GM18909 (cell line): Measurements from ENCODE around the gene FSTL4.

ENCODE experiments used
- ATAC-seq: cut with Tn5 transposase; IDR thresholded peaks from one replicate; pipeline ENCODE4 v1.9.1; 2021; ENCODE audit warnings: mild to moderate bottlenecking; ENCODE audit not compliant: unreplicated experiment, poor library complexity

Gene FSTL4

DNA sequence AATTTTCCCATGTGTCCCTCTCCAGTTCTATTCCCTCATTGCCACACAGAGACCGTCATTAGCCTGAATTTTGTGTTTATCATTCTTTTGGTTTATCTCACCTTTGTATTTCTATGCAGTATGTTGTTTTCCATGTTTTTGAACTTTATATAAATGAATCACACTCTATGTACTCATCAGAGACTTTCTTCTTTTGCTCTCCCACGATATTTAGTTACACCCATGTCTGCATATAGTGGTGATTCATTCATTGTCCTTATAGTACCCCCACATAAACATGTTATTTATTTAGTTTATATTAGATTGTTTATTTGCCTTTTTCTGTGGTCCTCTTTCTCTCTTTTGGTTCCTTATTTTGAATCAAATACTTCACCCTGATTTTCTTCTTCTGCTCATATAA lies 199.7 kb downstream of the FSTL4 start:
- no peak for ATAC-seq

DNA sequence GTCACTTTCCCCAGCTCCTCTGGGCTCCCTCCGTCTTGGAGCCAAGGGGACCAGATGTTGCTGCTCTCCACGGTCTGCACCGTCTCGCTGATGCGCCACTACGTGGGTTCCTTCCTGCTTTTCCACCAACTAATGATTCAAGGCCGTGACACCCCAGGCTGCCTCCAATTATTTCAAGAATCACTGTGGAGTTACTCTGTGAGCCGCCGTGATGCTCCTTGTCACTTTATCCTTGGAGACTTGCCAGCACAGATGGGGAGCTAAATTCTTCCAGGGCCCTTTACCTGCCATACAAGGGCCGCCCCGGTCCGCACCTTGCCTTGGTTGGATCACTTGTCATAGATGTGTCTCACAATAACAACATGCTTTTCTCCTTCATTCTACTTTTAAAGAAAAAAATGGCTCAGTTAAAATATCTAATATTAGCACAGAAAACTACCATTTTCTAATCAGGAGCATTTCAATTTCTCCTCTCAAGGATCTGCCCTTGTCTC lies 202.0 kb downstream of the FSTL4 start:
- ATAC-seq, result no peak

DNA sequence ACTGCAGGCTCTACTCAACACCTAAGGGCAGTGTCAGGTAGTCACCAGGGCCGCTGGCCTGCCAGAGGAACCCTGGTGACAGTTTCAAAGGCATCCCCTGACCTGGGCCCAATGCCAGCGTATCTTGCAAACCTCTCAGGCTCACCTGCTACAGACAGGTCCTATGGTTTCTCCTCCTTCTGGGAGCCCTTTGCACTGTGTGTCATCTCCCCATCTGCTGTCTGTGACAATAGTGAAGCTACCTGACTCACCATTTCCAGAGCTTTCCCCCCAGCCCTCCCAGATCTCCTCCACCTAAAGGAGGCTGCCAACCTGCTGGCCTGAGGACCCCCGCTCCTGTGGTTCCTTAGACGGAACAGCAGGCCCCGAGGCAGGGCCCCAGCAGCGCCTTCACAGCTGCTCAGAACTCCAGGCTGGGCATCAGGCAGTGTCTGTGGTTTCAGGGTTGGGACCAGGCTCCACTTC lies 203.1 kb downstream of the FSTL4 start:
- no peak for ATAC-seq

DNA sequence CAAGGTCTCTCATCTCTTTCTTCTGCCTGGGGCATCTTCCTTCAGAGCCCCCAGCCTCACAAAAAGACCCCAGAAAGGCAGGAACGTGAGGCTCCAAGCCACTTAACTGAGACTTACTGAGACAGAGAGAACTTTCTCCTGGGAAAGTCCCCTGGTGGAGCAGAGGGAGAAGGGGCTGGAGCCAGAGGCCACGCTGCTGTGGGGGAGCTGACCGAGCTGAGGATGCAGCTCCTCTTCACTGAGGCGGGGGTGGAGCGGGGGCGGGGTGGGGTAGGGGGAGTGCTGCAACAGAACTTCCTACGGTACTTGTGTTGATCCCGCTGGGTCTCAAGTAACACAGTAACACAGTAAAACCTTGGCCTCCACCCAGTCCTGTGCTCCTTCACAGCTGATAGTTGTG lies 204.0 kb downstream of the FSTL4 start:
- ATAC-seq, result no peak

DNA sequence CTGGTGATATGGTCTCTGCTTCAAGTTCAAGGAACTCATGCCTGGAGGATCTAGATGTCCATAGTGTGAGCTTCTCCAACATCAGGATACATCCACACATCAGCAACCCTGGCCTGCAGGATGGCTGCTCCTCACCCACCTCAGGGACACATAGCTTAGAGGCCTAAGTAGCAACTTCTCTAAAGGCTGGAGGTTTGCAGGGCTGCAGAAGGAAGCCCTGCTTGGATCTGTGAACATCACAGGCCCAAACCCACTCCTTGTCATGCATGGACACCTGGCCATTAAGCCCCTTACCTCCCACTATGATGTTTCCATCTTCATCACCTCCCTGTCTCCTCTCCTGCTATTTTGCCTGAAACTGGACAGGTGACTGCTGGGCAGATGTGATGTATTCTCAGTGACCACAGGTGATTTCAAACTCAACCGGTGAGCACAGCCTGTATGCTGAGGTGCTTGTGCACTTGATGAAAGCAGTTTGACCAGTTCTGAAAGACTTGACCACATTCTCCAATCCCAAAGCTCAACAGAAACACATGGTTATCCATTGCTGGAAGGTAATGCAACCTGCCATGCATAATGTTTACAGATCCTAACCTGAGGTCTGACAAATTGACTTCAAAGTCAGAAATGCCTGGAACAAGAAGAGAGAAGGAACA lies 205.2 kb downstream of the FSTL4 start:
- no peak for ATAC-seq

DNA sequence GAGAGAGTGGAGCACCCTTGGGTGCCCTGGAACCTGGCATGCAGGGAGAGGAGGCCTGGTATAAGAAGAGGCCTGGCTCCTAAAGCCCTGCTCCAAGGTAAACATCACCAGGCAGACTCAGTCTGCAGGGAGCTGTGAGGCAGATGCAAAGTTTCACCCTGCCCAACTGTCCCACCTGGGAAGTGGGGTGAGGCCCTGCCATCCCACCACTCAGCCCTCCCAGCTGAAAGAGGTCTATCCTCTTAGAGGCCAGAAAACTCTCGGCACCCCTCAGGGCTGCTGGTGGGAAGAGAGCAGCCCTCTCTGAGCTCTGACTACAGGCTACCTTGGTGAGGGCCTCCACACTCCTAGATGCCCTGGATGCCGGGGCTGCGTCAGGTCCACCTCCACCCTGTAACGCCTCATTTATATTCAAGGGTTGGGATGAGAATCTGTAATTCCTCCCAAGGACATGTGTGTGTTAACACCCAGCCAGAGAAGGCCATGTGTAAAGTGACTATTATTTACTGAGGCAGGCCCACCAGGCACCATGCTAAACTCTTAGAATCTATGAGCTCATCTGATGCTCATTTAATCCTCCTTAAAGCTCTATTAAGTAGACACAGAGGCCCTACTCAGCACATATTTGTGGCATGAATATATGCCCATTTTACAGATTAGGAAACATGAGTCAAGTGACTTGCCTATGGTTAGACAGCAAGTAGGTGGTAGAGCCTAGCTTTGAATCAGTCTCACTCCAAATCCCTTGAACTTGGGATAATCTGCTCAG lies 205.9 kb downstream of the FSTL4 start:
- ATAC-seq, result no peak

DNA sequence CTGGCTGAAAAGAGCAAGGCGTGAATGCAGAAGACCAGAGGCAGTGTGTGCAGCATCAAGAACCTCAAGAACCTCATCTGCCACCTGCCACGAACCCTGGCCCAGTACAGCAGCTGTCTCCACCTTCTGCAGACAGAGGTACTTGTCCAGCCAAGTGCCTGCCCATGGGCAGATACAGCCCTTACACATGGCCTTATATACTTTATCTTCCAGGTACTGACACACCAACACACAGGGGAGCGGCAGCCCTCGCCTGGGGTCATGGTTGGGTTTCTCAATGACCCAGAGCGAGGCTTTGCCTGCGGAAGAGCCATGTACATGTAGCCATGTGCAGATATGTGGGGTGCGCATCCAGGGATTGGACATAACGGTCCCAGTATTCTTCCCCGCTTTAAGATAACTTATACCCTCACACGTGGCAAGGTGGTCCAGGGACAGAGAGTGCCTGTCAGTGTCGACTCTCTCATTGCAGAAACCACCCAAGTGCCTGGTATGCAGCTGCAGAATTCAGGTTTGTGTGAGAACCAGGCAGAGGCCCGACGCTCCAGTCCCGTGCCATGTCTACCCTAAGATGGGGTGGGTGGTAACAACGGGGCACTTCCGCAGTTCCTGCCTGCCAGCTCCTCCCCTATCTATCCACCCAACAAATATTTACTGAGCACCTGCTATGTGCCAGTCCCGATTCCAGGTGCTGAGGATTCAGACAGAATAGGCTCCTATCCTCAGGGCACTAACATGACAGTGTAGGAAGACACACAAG lies 206.9 kb downstream of the FSTL4 start:
- ATAC-seq, result no peak

DNA sequence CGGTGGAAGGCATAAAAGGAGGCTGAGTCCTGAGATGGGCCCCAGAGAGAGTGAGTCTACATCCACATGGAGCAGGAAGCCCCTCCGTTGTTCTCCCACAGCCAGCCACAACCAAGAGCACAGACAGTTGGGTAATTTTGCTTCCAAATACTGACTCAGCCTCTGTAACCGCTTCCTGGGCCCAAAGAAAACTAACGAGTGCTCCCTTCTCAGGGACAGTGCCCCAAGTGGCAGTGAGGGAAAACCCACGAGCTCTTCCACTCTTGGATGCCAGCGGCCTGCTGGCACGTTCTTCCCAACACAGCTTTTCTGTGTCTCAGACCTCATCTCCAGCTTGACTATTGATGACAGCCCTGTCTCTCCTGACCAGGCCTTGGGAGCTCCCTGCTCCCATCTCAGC lies 207.6 kb downstream of the FSTL4 start:
- no peak for ATAC-seq

DNA sequence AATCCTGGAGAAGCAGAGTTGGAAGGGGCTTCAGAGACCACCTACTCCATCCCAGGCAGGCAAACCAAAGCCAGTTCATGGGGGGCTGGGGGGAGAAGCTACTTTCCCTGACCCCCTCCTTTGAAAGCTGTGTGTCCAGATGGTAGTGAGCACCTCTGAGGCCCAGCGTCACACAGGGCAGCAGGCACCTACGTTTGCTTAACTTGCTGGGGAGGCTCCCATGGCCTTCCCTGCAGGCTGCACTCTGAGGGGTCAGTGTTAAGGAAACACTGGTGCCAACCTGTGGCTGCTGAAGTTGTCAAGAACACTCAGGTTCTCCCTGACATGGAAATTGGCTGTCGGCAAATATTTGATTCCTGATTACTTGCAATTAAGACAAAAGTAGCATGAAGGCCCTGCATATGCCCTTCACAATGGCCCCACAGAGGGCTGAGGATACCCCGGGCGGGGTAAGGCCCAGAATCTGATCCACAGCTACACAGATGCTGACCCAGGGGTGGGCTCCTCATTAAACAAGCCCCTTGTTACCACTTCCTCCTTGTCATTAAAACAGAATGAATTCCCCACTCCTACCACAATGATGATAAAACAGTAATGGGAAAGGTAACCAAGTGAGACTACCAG lies 208.5 kb downstream of the FSTL4 start:
- no peak for ATAC-seq

DNA sequence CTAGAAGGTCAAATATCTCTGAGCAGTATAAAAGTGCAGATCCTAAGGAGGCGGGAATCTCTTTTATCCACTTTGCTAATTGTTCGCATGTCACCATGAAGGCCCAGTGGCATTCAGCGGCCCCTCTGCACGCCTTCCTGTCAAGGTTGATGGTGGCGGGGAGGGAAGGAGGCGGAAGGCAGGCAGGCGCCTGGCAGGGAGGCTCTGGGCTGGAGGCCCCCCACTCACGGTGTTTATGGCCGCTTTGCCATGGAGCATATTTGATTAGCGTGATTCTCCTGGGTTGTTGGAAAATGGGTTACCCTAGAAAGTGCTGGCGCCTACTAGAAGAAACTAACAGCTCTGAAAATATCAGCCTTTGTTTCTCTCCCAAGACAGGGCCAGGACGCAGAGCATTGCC lies 209.6 kb downstream of the FSTL4 start:
- ATAC-seq, result no peak

DNA sequence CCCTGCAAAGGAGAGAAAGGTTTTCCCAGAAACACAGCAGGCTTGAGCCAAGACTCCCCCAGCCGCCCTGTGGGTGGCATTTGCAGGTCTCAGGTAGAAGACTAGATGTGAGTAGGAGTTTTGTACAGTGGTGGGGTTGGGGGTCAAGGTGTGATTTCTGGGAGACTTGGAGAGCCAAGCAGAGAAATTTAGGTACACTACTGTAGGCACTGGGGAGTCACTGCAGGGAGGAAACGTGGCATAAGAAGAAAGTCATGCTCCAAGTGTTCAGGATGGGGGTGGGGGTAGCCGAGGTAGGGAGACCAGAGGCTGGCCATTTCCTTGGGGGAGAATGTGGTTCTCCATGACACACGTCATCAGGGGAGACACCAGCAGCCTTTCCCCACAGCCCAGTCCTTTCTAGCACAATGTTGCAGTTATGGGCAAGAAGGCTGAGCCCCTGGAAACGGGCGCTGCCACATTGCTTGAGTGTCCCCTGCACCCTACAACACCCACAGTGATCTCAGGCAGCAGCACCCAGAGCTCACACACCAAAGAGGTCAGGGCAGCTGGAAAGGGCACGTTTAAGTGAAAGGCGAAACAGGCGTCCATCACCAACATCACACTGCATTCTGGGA lies 210.5 kb downstream of the FSTL4 start:
- ATAC-seq, result no peak

DNA sequence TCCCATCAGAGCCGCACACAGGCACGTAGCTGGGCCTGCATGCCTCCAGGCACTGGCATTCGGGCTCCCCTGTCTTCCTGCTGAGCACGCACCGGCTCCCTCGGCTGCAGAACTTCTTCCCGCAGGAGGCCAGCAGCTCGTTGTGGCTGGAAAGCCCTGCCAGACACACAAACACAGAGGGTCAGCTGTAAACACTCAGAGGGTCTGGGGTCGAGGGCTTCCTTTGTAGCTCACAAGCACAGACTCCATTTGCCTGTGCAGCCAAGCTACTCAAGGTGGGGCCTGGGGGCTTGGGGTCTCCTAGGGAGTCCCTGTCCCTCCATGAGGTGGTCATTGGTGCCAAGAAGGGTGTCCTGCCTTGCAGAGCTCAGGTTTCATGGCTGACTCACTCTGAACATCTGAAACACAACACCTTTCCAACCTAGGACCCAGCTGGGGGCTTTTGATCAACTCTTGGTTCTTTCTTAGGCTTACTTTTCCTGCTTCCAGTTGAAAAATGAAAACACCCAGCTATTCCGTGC lies 211.4 kb downstream of the FSTL4 start:
- no peak for ATAC-seq

DNA sequence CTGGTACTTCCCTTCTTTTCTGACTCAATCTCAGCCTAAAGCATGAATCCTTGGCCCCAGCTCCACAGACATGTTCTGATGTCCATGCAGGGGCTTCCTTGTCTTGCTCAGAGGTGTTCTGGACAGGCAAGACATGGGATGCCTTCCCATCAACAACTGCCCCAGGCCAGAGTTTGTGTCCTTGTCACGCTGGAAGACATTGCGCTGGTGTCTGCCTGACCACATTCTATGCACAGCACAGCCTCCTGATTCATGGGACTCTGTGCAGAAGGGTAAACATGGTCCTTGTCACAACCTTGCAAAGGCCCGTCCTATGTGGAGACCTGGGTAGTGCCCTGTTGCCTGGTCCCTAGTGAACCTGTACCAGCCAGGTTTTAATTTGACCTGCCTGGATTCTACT lies 212.2 kb downstream of the FSTL4 start:
- no peak for ATAC-seq

DNA sequence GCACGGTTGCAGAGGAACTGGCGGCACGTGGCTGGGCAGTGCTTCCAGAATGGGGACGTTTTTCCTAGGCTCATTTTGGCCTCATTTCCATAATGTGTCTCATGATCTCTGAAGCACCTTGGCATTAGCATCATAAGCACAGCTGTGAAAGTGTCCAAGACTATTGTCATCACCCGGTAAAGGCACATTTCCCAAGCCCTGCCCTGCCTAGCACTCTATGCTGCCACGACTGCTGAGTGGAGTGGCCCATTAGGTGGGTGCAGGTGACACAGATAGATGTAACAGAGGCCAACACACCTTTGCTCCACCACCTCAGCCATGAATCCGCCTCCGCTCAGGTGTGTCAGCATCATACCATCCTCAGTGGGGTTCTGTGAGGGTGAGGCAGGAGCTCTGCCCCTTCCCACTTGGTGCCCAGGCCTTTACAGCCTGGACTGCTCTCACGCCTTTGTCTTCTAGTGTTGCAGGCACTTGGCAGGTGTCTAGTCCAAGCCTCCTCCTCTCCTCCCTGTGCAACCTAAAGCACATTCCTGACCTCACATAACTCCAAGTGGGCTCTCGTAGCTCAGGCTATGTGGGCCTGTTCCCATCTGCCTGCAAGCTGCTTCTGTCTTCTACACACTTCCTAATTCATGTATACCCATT lies 213.0 kb downstream of the FSTL4 start:
- ATAC-seq, result no peak

DNA sequence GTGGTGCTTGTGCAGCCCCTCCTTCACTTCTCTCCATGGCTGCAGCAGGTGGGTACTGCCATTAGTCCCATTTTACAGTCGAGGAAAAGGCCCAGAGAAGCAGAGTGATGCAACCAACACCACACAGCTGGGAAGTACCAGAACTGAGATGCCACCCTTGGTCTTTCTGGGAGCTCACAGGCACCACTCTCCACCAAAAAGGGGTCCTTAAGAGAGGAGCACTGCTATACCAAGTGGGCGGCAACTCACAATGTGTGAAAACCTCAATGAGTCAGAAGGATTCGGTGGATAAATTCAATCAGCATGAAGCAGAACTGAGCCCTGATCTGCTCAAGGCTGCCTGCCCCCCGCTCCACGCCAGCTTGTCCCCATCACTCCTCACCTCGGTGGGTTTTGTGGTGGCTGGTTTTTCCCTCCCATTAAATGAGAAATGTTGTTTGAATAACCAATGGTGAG lies 213.7 kb downstream of the FSTL4 start:
- no peak for ATAC-seq

DNA sequence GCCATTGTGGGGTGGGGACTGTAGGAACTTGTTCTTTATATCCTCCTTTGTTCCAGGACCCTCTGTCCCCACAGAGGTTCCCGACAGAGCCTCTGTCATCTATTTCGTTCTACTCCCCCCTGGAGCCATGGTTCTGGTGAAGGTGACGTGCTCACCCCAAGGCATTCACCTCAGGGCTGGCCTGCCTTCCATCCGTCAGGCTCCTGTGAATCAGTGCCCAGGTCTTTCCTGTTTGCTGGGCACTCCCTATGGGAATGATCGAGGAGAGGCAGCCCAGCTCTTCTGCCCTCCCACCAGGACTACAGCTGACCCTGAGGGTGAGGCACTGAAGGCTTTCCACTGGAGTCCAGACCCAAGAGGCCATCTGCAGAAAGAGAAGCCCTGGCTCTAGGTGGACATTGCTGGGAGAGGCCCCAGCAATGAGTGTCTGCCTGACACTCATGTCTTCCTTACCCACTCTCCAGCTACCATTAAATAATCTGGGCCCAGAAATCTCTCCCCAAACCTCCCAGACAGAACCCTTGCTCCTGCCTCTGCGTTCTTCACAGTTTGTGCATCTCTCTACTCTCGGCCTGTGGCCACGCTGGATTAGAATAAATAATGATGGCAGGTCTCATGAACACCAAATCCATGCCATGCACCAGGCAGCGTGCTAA lies 214.2 kb downstream of the FSTL4 start:
- no peak for ATAC-seq

DNA sequence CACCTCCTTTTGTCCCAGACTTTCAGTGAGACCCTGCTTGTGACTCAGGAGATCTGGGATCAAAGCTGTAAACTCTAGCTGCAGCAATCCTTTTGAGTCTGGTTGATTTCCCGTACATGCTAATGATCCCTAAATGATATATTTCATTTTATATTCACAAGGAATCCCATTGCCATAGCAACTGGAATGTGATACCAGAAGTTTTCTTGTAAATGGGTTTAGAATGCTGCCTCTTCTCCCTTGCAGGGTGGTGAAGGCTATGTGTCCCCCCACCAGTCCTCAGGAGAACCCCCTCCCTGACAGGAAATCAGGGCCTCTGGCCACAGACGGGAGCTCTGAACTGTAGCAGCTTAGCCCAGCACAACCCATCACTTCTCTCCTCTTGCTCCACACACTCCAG lies 215.0 kb downstream of the FSTL4 start:
- ATAC-seq, result no peak

DNA sequence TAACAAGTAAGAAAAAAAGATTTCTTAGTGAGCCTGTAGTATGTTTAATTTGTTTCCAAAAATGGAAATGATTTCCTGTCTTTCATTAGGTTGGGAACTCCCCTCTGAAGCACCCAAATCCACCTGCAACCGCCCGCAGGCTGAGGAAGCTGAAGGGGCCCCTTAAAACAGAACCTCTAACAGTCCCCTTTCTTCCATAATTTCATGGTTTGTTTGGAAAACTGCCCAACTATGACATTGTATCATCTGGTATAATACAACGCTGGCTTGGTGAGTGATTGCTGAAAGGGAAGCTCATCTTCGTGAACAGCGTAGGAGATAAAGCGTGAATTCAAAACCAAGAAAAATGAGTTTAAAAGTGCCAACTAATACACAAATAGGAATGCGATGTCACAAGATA lies 215.5 kb downstream of the FSTL4 start:
- ATAC-seq, result no peak

DNA sequence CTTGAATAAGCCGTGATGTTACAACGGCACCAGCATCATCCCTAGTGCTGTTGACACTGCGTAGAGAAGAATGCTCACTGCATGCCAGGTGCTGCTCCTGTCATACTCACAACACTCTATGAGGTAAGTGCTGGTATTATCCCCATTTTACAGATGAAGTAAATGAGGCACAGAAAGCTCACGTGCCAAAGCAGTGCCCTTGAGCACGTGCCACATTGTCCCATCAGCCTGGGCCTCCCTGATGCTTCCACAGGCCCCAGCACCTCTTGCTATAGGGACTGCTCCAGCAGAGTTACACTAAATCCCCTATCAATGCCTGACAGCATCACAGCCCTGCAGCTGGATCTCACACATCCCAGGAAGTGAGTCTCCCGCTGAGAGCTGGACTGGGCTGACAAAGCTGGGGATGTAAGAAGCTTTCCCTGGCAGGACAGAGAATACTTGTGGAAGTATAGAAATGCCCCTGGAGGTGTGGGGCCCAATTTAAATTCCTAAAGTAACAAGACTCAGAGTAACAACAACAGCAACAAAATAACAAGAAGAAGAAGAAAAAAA lies 216.1 kb downstream of the FSTL4 start:
- no peak for ATAC-seq
